Hematopoietic multipotent progenitor cell treated with erythropoietin and hydrocortisone succinate and interleukin-3 and kit ligand, for 15 days (in vitro differentiated cells): ENCODE results near the gene TACC2.
A peak's percentile ranks its signal among the peaks of the same experiment; 100 is the strongest.

Experiments used
- DNase-seq: peaks from one replicate; pipeline ENCODE4 v3.0.0-alpha.2; 2015; ENCODE audit warnings: low spot score

TACC2 gene

DNA sequence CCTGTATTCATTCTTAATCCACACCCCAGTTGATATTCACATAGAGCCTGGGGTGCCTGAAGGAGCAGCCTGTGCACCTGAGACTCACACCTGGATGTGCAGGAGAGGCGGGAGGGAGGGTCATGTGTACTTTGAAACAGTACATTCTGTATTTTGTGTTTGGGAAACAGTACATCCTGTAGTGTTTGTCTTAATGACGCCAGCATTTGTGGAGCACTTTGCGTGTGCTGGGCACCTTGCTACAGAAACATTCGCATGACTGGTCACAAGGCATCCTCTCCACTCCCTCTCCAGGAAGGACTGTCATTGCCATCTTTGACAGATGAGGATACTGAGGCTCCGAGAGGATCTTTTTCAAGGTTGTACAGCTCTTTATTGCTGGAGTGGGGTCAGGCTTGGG lies 132.1 kb downstream of the TACC2 start:
- no peak for DNase-seq

GRCh38 chr10:122122493-122122892 lies 133.5 kb downstream of the TACC2 start:
- no peak for DNase-seq

DNA sequence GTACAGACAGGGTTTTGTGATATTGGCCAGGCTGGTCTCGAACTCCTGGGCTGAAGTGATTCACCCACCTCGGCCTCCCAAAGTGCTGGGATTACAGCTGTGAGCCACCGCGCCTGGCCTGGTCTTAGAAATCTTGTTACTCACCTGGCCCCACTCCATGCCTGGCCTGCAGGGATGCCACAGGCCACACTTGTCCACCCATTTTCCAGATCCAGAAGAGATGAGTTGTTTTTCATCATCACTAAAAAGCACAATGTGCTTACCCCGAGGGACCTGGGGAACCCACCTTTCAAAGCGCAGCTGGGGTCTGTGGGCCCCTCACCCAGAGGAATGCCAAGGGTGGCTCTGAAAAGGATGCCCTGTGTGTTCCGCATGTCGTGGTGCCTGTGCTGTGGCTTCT lies 134.2 kb downstream of the TACC2 start:
- no peak for DNase-seq

DNA sequence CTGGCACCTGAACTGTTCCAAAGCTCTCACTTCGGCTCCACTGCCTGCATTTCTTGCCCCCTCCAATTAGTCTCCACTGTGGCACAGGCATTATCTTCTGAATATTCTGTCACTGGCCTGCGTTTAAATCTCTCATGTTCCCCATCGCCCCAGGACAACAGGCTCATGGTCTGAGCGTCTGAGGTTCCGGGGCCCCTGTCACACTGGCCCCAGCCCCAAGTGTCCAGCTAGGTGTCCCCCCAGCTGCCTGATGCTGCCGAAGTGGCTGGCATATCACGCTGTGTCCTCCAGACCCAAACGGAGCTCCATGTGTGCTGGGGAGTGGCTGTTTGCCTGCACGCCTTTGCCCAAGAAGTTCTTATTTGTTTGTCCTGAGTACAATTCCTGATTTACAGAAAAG lies 135.4 kb downstream of the TACC2 start:
- no peak for DNase-seq

DNA sequence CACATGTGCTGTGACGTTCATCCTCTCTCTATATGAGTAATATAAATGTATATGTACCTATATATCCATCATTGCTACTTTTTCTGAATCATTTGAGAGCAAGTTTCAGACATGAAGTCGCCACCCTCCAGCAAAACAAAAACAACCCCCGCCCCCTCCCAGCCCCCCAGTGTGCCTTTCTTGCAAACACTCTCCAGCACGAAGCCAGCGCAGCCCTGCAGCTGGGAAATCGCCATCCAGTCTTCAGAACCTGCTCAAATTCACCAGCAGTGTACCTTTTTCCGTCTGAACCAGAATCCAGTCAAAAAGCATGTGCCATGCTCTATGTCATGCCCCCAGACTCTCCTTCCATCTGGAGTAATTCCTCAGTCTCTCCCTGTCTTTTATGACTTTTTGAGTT lies 135.8 kb downstream of the TACC2 start:
- no peak for DNase-seq

GRCh38 chr10:122126763-122127659 lies 138.0 kb downstream of the TACC2 start:
- no peak for DNase-seq

- no peak for DNase-seq
Observed at GRCh38 chr10:122127943-122128342, 139.0 kb downstream of the TACC2 start.

- no peak for DNase-seq
Observed at GRCh38 chr10:122128357-122128756, 139.4 kb downstream of the TACC2 start.

- no peak for DNase-seq
Observed at GRCh38 chr10:122130474-122131110, 141.6 kb downstream of the TACC2 start.

DNA sequence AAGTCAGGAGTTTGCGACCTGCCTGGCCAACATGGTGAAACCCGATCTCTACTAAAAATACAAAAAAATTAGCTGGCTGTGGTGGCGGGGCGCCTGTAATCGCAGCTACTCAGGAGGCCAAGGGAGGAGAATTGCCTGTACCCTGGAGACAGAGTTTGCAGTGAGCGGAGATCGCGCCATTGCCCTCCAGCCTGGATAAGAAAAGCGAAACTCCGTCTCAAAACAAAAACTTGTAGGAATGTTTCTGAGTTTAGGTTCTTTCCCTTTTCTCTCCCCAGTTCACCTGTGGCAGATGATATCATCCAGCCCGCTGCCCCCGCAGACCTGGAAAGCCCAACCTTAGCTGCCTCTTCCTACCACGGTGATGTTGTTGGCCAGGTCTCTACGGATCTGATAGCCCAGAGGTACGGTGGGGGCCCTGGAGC lies 143.4 kb downstream of the TACC2 start:
- DNase-seq, result no peak

- no peak for DNase-seq
Observed at GRCh38 chr10:122132882-122133565, 144.1 kb downstream of the TACC2 start.

DNA sequence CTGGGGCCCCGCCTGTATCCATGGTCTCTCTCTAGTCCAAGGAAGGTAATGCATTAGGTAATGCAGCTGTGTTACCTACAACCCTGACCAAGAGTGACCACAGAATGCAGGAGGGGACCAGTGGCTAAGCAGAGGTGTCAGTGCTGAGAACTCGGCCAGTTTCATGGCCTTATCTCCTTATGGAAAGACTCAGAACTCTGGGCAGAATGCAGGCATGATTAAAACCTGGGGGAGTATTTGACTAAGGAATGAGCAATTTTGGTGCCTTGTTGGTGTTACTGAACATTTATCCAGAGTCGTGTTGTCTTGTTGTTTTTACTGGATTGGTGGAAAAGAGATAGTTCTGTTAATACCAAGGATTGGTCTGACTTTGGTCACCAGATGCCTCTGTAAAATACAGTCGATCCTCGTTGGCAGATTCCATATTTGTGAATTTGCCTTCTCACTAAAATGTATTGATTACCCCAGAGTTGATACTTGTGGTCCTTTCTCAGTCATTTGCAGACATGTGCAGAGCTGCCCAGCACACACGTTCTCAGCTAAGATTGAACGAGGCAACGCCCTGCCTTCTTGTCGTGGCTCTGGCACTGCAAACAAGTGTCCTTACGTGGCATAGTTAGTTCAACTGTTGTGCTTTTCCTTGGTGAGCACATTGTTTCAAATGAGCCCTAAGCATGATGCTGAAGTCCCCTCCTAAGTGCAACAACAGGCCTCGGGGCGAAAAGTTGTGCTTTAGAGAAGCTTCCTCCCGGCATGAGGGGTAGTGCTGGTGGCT lies 146.5 kb downstream of the TACC2 start:
- no peak for DNase-seq

DNA sequence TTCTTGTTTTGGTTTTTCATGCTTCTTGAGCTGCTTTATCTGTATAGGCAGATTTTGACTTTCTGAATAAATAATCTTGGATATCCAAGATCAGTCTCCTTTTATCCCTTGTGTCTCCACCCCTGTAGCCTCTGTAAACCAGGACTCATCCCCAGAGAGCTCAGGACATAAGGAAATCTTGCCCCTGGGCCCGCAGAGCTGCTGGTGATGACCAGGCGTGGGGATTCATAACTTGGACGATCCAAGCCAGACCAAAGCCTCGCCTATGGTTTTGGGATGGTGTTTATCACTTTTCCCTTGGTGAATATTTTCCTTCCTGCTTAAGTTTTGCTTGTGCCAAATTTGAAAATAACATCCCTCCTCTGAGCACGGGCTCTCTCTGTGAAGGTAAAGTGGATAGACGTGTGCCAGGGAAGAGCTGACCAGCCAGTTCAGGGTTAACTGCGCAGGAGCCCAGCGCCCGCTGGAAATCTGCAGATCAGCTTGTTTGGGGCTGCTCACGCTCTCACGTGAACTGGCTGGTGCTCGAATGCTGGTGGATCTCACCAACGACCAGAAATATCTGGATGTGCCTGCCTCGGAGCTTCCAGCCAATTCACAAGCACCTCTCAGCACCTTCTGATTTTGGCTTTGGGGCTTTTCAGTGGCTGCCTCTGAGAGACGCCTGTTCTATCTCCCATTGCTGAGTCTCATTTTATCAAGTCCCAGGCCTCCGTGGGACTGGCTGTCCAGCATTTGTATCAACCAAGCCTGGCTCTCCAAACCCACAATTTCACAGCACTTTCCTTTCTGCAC lies 150.1 kb downstream of the TACC2 start:
- no peak for DNase-seq

DNA sequence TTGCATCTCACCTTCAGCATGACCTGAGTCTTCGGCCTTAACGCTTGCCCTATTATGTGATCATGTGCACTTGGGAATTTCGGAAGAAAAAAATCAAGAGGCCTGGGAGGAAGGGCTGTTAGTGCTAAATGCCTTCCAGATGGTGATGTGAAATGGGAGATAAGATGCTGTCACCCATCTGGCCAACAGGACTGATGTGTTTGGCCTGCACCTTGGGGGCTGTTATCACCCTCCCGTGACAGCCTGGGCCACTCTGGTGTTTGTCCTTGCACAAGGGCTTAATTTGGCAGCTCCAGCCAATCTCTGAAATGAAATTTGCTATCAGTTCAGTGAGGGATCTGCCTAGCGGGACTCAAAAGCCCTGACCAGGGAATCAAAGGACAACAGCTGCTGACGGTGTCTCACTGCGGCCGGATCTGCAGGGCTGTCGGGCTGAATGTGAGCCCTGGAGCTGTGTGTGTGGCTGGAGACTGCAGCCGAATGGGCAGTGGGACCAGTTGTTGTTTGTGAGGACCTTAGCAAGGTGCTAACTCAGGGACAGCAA lies 150.7 kb downstream of the TACC2 start:
- no peak for DNase-seq

DNA sequence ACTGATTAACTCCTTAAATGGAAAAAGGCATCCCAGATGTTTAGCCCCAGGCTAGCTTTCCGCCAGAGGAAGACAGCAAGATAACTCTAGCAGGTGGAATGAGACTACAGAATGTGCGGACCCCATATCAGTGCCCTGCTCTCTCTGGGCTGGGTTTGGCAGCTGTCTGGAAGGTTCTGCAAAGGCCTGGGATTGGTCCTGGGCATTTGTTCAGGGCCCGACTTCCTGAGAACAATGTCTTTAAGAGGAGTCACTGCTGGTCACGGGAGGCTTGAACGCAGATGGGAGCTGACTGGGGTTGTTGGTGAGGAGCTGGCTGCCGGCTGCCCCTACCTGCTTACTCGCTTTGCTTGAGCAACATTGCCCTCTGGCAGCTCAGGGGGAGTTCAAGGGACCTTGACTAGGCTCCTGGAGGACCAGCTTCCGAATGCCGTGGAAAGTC lies 151.5 kb downstream of the TACC2 start:
- no peak for DNase-seq

GRCh38 chr10:122140941-122141623 lies 152.1 kb downstream of the TACC2 start:
- DNase-seq, result no peak

GRCh38 chr10:122141821-122142640 lies 153.1 kb downstream of the TACC2 start:
- no peak for DNase-seq

- DNase-seq, result peak; percentile 19
Observed at GRCh38 chr10:122142641-122143237, 153.8 kb downstream of the TACC2 start.

DNA sequence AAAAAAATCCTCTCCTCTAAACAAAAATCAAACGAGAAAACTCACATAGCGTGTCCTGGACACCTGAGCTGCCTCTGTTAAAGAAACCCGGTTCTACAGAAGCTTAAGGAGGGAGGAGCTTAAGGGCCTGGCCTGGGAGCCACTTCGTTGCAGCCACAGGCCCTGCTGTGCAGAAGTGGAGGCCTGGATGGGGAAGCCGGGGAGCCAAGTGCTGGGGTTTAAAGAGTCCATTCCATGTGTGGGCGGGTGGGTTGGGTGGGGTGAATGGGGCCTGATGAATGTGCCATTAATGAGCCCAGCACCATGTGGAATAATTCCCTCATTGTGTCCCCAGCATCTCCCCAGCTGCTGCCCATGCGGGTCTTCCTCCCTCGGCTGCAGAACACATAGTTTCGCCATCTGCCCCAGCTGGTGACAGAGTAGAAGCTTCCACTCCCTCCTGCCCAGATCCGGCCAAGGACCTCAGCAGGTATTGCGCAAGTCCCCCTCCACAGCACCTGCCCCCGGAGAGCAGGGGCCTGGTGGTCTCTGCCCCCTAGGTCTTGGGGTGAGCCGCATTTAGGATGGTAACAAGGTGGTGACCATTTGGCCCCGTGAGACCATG lies 154.4 kb downstream of the TACC2 start:
- DNase-seq, result no peak
